Stromal cell of bone marrow (primary cell): ENCODE results near the gene BEAN1.
"Not testable (repeated sequence)": the region's sequence is repeated elsewhere in the genome, so short reads cannot be mapped to it uniquely, and the experiment has no call there.

ENCODE experiments used
- DNase-seq: peaks from one replicate; pipeline ENCODE4 v3.0.0-alpha.2; 2012; ENCODE audit warnings: low read depth

The BEAN1 gene

DNA sequence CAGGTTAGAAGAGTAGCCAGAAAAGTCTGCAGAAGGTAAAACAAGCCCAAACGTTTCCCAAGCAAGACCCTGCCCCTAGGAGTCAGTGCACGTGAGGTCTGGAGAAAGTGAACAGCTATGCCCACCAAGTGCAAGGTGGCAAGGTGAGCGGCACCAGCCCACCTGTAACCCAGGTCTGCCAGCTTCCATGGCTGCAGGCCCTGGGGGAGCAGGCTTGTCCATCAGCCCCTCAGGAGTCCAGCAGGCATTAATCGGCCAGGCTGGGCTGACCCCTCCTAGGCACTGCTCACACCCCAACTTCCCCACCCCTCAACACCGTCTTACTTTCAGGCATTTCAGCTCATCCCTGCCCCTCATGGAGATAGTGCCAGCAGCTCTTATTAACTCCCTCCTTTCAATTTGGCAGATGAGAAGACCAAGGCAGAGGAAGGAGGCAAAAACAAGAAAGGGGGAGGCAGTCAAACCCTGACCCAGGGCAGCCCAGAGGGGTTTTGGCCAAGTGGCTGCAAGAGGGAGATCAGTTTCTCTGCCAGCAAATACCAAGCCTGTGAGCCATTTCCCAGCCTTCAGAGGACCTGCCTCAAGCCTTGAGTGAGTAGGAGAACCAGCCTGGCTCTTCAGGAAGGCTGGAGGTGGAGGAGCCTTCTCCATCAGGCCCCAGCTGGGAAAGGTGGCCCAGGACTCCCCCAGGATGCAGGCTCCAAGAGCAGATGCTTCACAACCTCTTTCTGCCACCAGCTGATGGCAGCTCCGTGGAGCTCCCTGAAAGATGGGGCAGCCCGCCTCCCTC, 14.7 kb downstream of the BEAN1 start:
- no peak for DNase-seq

GRCh38 chr16:66442502-66443268, 15.6 kb downstream of the BEAN1 start:
- DNase-seq = no peak

GRCh38 chr16:66443269-66443652, 16.2 kb downstream of the BEAN1 start:
- no peak for DNase-seq

DNA sequence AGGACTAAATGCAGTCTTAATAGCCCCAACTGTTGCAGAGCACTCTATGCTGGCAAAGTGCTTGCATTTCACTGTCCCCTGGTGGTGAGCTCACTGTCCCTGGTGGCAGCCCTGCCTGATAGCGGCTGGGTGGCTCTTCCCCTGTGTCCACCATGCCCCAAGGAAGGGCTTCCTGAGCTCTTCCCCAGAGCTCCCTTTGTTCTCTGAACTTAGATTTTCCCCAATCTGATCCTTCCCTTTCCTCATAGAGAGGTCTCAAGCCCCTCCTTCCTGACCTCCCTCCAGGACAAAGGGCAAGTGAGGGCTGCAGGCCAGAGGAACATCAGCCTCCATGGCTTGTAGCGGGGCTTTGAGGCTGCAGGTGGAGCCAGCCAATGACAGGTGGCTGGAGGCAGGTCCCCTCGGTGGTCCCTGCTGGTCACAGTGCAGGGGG, 17.0 kb downstream of the BEAN1 start:
- no peak for DNase-seq

GRCh38 chr16:66446737-66447136, 19.6 kb downstream of the BEAN1 start:
- no peak for DNase-seq

- DNase-seq = no peak
These were observed 20.4 kb downstream of the BEAN1 start for GRCh38 chr16:66447491-66447890.

DNA sequence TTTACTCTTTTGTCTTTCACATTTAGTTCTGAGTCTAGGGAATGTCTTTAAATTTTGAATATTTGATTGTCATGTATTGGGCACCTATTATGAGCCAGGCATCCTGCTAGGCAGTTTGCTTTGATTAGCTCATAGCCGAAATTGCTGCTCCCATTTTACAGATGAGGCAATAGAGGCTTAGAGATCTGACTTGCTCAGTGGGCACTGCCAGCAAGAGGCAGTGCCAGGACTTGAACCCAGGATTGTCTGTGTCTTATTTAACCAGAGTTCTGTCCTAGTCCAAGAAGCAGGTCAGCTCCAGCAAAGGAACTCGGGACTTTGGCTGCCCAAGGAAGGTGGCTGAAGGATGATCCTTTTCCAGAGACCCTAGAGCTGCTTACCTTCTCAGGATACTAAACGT, 24.5 kb downstream of the BEAN1 start:
- no peak for DNase-seq

- DNase-seq = not testable (repeated sequence)
These were observed 26.1 kb downstream of the BEAN1 start for GRCh38 chr16:66453230-66453629.

DNA sequence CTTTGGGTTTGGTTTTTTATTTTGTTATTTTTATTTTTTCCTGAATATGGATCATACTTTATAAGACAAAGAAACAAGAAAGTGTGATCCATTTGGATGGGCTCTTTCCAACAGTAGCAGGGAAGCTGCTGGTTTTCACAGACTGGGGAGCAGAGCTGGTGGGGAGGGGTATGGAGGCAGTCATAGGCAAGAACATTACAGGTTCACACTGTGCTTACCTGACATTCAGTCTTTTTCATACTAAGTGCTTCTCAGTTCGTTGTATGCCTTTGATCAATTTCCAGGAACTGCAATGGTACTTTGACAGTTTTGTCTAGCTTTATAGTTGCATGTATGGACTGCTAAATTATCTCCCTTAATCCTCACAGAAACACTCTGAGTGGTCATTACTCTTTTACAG, 27.7 kb downstream of the BEAN1 start:
- DNase-seq = no peak

DNA sequence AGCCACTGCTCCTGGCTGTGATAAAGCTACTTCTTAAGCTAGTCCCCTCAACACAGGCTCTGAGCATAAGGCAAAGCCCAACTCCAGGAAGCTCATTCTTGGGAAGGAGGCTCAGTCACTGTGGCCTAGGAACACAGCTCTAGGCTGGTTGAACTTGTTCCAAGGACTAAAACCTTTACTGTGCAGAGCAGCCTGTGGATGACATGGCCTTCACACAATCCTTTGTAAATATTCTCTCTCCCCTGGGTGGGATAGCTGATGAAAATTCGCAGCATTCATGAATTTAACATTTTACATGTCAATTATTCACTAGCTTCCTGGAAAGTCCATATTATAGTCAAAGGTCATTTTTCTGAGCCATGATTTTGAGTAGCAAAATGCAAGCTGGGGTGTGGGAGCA, 28.9 kb downstream of the BEAN1 start:
- no peak for DNase-seq

DNA sequence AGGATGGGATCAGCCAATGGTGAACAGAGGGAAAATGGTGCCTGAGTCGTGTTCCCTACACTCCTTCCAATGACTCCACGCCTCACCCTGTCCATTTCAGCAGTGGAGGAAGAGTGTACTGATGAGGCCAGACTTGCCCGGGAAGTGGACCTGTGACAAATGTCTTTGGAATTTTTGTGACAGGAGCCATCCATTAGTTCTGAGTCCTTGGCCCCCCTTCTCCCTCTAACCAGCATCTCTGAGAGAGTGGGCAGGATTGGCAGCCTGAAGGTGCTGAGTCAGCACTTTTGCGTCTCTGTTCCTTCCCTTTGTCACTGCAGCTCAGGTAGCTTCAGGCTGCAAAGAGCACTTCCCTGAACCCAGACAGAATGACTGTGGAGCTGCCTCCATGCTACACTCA, 30.8 kb downstream of the BEAN1 start:
- DNase-seq = no peak

- no peak for DNase-seq
These were observed 31.2 kb downstream of the BEAN1 start for GRCh38 chr16:66458292-66458691.

DNA sequence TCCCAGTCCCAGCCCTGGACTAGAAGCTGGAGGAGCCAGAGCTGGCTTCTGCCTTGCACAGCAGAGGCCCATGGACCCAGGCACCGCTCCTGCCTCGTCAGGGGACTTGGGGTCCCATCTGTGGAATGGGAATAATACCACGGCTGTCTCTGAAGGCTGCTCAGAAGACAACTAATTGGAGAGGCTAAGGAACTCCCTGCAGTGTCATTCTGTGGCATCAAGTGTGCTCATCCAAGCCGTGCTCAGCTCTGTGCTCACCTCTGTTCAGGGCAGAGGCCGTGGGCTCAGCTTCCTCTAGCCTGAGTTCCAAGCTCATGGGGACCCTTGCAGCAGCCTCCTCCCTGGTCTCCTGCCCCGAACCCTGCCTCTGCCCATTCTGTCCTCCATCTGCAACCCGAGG, 31.8 kb downstream of the BEAN1 start:
- DNase-seq = no peak

DNA sequence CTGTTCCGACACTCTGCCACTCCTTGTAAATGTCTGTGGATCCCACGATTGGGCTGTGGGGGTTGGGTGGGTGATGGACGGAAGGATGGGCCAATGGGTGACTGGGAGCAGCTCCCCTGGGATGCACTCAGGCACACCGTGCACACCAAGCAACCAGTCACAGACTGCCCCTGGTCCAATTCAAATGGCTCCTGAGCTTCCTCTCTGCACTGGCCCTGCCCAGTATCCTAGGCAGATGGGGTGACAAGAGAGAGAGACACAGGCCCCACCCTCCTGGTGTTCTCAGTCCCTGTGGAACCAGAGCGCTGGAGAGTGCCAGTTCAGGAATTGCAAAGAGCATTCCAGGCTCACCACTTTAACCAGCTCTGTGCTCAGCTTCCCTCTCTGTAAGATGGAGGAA, 32.8 kb downstream of the BEAN1 start:
- no peak for DNase-seq

DNA sequence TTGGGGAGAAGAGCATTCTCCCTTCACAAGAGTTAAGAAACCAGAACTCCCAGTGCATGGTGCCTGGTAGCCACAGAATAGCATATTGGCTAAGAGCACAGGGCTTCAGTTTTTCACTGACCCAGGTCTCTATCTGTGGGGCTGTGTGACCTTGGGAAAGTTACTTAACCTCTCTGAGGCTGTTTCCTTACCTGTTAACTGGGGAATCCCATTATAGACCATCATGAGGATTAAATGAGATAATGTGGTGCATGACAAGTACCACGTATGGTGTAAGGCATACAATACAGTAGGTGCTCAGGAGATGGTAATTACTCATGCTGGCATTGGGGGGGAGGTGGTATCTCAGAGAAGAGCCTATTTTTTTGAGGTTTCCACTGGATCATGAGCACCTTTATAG, 33.6 kb downstream of the BEAN1 start:
- DNase-seq = no peak

GRCh38 chr16:66462912-66463311, 35.8 kb downstream of the BEAN1 start:
- no peak for DNase-seq

DNA sequence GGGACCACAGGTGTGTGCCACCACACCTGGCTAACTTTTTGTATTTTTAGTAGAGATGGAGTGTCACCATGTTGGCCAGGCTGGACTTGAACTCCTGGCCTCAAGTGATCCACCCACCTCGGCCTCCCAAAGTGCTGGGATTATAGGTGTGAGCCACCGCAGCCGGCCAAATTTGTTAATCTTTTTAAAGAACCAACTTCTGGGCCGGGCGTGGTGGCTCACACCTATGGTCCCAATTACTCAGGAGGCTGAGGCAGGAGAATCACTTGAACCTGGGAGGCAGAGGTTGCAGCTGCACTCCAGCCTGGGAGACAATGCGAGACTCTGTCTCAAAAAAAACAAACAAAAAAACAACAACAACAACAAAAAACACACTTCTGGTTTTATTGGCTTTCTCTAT, 38.9 kb downstream of the BEAN1 start:
- not testable (repeated sequence) for DNase-seq

DNA sequence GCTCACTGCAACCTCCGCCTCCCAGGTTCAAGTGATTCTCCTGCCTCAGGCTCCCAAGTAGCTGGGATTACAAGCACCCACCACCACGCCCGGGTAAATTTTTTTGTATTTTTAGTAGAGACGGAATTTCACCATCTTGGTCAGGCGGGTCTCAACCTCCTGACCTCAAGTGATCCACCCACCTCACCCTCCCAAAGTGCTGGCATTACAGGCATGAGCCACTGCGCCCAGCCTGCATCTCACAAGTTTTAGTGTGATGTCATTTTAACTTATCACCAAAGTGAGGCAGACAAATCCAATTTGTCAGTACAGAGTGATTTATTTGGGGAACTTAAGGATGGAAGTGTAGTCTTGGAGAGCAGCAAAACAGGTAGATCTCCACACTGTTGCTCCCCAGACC, 39.5 kb downstream of the BEAN1 start:
- DNase-seq = not testable (repeated sequence)

DNA sequence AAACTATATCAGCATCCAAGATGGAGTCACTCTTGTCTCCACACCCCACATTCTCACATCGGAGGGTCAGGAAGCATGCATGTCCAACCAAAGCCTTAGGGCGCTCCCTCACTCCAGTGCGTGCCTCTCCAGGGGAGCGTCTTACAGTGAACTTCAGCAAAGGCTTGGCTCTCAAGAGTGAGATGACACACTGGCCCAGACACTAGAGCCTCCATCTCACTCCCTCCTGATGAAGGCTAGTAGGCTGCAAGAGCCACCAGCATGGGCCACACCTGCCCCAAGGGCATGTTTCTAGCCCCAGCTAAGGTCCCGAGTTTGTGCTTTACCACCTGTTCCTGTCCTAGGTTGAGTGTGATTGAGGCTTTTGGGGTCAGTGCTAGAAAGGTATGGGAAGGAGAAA, 40.5 kb downstream of the BEAN1 start:
- no peak for DNase-seq

DNA sequence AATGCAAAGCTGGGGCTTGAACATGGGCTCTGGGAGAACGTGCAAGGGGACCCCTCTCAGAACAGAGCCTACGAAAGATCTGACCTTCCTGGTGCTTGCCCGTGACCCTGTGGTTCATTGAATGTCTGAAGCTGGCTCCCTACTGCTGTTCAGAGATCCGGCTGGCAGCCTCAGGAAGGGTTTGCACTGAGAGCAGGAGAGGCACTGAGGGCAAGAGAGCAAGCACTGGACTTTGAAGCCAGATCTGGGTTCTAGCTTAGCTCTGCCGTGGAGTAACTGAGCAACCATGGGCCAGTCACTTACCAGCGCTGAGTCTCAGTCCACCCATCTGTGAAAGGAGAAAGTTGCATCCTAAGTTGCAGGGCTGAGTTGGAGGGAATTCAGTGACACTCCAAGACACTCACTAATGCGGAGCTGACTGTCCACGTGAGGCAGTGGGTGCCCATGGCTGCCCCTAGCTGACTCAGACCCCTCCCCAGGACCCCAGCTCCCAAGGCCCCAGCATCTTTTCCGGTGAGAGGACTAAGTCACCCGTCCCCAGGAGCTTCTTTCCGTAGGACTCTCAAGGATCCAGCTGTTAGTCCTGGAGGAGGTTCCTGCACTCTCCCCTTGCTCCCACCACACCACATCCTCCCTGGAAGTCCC, 41.3 kb downstream of the BEAN1 start:
- DNase-seq = no peak

GRCh38 chr16:66469291-66469946, 42.3 kb downstream of the BEAN1 start:
- DNase-seq = no peak

DNA sequence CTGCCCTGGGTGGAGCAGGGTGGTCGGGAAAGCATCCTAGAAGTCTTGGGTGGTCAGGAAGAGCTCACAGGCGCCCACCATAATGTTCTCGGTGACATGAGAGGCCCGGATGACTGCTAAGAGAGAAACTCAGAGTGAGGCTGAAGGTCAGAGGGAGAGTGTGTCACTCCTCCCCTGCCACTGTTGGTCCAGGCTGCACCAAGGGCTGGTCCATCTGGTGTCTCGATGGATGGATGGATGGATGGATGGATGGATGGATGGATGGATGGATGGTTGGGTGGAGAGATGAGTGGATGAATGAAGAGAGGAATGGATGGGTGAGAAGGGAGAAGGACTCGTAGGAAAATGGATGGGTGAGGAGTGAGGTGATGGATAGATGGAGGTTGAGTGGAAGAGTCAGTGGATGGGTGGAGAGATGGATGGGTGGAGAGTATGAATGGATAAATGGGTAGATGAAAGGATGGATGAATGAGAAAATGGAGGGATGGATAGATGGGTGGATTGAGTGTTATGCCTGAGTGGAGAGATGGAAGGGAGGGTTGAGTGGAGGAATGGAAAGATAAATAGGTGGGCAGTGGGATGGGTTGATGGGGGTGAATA, 43.0 kb downstream of the BEAN1 start:
- no peak for DNase-seq
